H1 (cell line): ENCODE measurements around the gene UBE2M. TPM values are rescaled to one million over a fixed set of nuclear protein-coding genes. Genes with fewer than 3 reads are reported as not detected.

Source experiments
- CTCF ChIA-PET: fragments of 300-600 bp; sonication (Branson Sonifier 250); formaldehyde crosslinking; loops from one replicate; lab custom pipeline; 2021; ENCODE audit not compliant: partially characterized antibody; lab: Charles Lee
- POLR2A ChIA-PET: fragments of 300-600 bp; sonication (Branson Sonifier 250); formaldehyde crosslinking; loops from one replicate; lab custom pipeline; 2021; ENCODE audit warnings: inconsistent platforms; ENCODE audit not compliant: partially characterized antibody; lab: Charles Lee
- DNase-seq, 2 experiments: peaks; one replicate each; pipeline versions ENCODE4 v3.0.0 to v3.0.0-alpha.2; 2010 to 2022; ENCODE audit warnings: low spot score in 2 of 2, low read depth in 1 of 2, mixed read lengths in 1 of 2
- FAIRE-seq: peaks from 2 replicates; lab custom pipeline; 2011; peaks lifted over from hg19 to GRCh38; lab: Jason Lieb, UNC
- H2AFZ ChIP-seq: 2 replicates; pipeline ENCODE4 v1.8.1; 2012; ENCODE audit warnings: low read length, inconsistent platforms
- H2AK5ac ChIP-seq: 2 replicates; pipeline ENCODE4 v1.6.1; 2013; ENCODE audit warnings: low read depth, low read length
- H2BK120ac ChIP-seq: replicated peaks from 2 replicates; pipeline ENCODE3; 2013; ENCODE audit warnings: low read depth, low read length, inconsistent platforms
- H2BK12ac ChIP-seq: 2 replicates; pipeline ENCODE4 v1.6.1; 2013; ENCODE audit warnings: low read depth, low read length
- H2BK15ac ChIP-seq: 2 replicates; pipeline ENCODE4 v1.6.1; 2013; ENCODE audit warnings: low read length
- H2BK20ac ChIP-seq: 2 replicates; pipeline ENCODE4 v1.6.1; 2013; ENCODE audit warnings: low read length
- H2BK5ac ChIP-seq: 2 replicates; pipeline ENCODE4 v1.6.1; 2013; ENCODE audit warnings: low read depth, low read length
- H3K14ac ChIP-seq: 2 replicates; pipeline ENCODE4 v1.6.1; 2013; ENCODE audit warnings: inconsistent platforms; ENCODE audit not compliant: insufficient read length
- H3K18ac ChIP-seq: 2 replicates; pipeline ENCODE4 v1.6.1; 2013; ENCODE audit warnings: low read length; ENCODE audit errors: extremely low read depth
- H3K23ac ChIP-seq: 2 replicates; pipeline ENCODE4 v1.6.1; 2013; ENCODE audit warnings: inconsistent platforms; ENCODE audit not compliant: insufficient read length
- H3K23me2 ChIP-seq: 2 replicates; pipeline ENCODE4 v1.6.1; 2013; ENCODE audit warnings: low read depth, low read length
- H3K27ac ChIP-seq: 2 replicates; pipeline ENCODE4 v1.6.1; 2011; ENCODE audit warnings: low read depth, low read length, inconsistent platforms
- H3K27me3 ChIP-seq, 4 experiments: replicated peaks in 1 of 4; 1 replicate in 1 of 4; 2 replicates in 3 of 4; pipeline versions ENCODE4 v1.6.1 to v1.8.1; 2011 to 2013; ENCODE audit warnings: low read length in 3 of 4, mild to moderate bottlenecking in 3 of 4, inconsistent platforms in 2 of 4, mixed read lengths in 2 of 4, moderate library complexity in 1 of 4; ENCODE audit not compliant: control insufficient read depth in 3 of 4, insufficient read depth in 3 of 4; ENCODE audit errors: extremely low read depth in 1 of 4
- H3K36me3 ChIP-seq, 4 experiments: 2 replicates each; pipeline versions ENCODE4 v1.6.1 to v1.8.1; 2011 to 2013; ENCODE audit warnings: mild to moderate bottlenecking in 4 of 4, low read length in 3 of 4, moderate library complexity in 2 of 4, control low read depth in 1 of 4, inconsistent platforms in 1 of 4; ENCODE audit not compliant: insufficient read depth in 4 of 4, control insufficient read depth in 2 of 4
- H3K4ac ChIP-seq: replicated peaks from 2 replicates; pipeline ENCODE3; 2013; ENCODE audit warnings: low read length, low read depth, mixed read lengths, inconsistent platforms; ENCODE audit not compliant: insufficient read length
- H3K4me1 ChIP-seq, 4 experiments: replicated peaks in 1 of 4; 1 replicate in 1 of 4; 2 replicates in 3 of 4; pipeline versions ENCODE4 v1.6.1 to v1.8.1; 2011 to 2013; ENCODE audit warnings: low read length in 3 of 4, inconsistent platforms in 2 of 4, mixed read lengths in 1 of 4; ENCODE audit not compliant: insufficient read depth in 4 of 4, control insufficient read depth in 3 of 4
- H3K4me2 ChIP-seq, 2 experiments: 2 replicates each; pipeline versions ENCODE4 v1.6.1 to v1.8.1; 2011 to 2013; ENCODE audit warnings: low read depth in 2 of 2, low read length in 2 of 2, control low read depth in 1 of 2, inconsistent platforms in 1 of 2, mild to moderate bottlenecking in 1 of 2; ENCODE audit not compliant: insufficient read depth in 1 of 2
- H3K4me3 ChIP-seq, 4 experiments: fragments of 200-600, 300-600 bp in 1 of 4; sonication (generic), shearing (Covaris generic), sonication (Bioruptor Twin) in 1 of 4; 2 replicates each; pipeline versions ENCODE4 v1.5.1 to v1.8.1; 2011 to 2016; ENCODE audit warnings: low read length in 4 of 4, low read depth in 3 of 4, control low read depth in 2 of 4, inconsistent platforms in 2 of 4, mild to moderate bottlenecking in 2 of 4, mixed read lengths in 1 of 4, moderate library complexity in 1 of 4; ENCODE audit not compliant: insufficient read depth in 2 of 4; ENCODE audit errors: extremely low read depth in 1 of 4
- H3K56ac ChIP-seq: replicated peaks from 2 replicates; pipeline ENCODE3; 2013; ENCODE audit warnings: low read depth, mild to moderate bottlenecking, mixed read lengths, low read length, inconsistent platforms; ENCODE audit not compliant: insufficient read length
- H3K79me1 ChIP-seq: 2 replicates; pipeline ENCODE4 v1.6.1; 2013; ENCODE audit warnings: low read depth, low read length, control low read depth
- H3K79me2 ChIP-seq, 2 experiments: 2 replicates each; pipeline versions ENCODE4 v1.6.1 to v1.8.1; 2012 to 2013; ENCODE audit warnings: low read length in 2 of 2, mild to moderate bottlenecking in 2 of 2, inconsistent platforms in 1 of 2; ENCODE audit not compliant: insufficient read depth in 2 of 2, control insufficient read depth in 1 of 2
- H3K9ac ChIP-seq, 4 experiments: replicated peaks in 1 of 4; 1 replicate in 1 of 4; 2 replicates in 3 of 4; pipeline versions ENCODE4 v1.6.1 to v1.8.1; 2011 to 2013; ENCODE audit warnings: low read depth in 3 of 4, low read length in 3 of 4, control low read depth in 2 of 4, mild to moderate bottlenecking in 2 of 4, moderate library complexity in 2 of 4, inconsistent platforms in 1 of 4; ENCODE audit errors: extremely low read depth in 1 of 4
- H3K9me3 ChIP-seq, 2 experiments: 2 replicates each; pipeline versions ENCODE4 v1.6.1 to v1.8.1; 2012 to 2013; ENCODE audit warnings: mild to moderate bottlenecking in 2 of 2, moderate library complexity in 2 of 2, control low read depth in 1 of 2, inconsistent platforms in 1 of 2, low read depth in 1 of 2, low read length in 1 of 2, mixed read lengths in 1 of 2; ENCODE audit not compliant: insufficient read depth in 2 of 2
- H4K20me1 ChIP-seq, 2 experiments: replicated peaks in 1 of 2; 2 replicates each; pipeline versions ENCODE3 to v1.8.1; 2011 to 2013; ENCODE audit warnings: inconsistent platforms in 2 of 2, low read length in 2 of 2, mild to moderate bottlenecking in 1 of 2; ENCODE audit not compliant: insufficient read depth in 2 of 2, control insufficient read depth in 1 of 2
- H4K5ac ChIP-seq: 2 replicates; pipeline ENCODE4 v1.6.1; 2013; ENCODE audit warnings: low read length, low read depth, mixed read lengths, inconsistent platforms; ENCODE audit not compliant: insufficient read length
- H4K8ac ChIP-seq: 2 replicates; pipeline ENCODE4 v1.8.0; 2013; ENCODE audit warnings: mild to moderate bottlenecking, moderate library complexity, low read length, inconsistent platforms; ENCODE audit not compliant: insufficient read depth; ENCODE audit errors: extremely low read depth
- H4K91ac ChIP-seq: replicated peaks from 2 replicates; pipeline ENCODE3; 2013; ENCODE audit warnings: low read length, mixed read lengths, inconsistent platforms; ENCODE audit not compliant: insufficient read length
- ASH2L ChIP-seq: fragments of 200-600, 300-600 bp; sonication (generic); IDR thresholded peaks from one replicate; pipeline ENCODE4 v1.7.1; 2017; ENCODE audit warnings: low read length
- GABPA ChIP-seq: IDR thresholded peaks from 2 replicates; pipeline ENCODE4 v1.6.1; 2011; ENCODE audit warnings: mild to moderate bottlenecking, low read length, moderate library complexity, borderline replicate concordance; ENCODE audit not compliant: insufficient read depth
- KDM5A ChIP-seq: fragments of 200-600 bp; IDR thresholded peaks from 2 replicates; pipeline ENCODE4 v1.7.1; 2012; ENCODE audit warnings: mild to moderate bottlenecking, low read length, inconsistent platforms, mixed read lengths
- MAX ChIP-seq: IDR thresholded peaks from 2 replicates; pipeline ENCODE4 v1.6.1; 2012; ENCODE audit warnings: inconsistent platforms
- POLR2A ChIP-seq, 2 experiments: IDR thresholded peaks; 1 replicate in 1 of 2; 2 replicates in 1 of 2; pipeline ENCODE4 v1.6.1; 2011; ENCODE audit warnings: low read depth in 2 of 2, low read length in 2 of 2, mild to moderate bottlenecking in 2 of 2; ENCODE audit errors: control extremely low read depth in 1 of 2
- POLR2AphosphoS5 ChIP-seq: IDR thresholded peaks from 2 replicates; pipeline ENCODE4 v1.6.1; 2011; ENCODE audit warnings: low read depth, low read length
- RBBP5 ChIP-seq: IDR thresholded peaks from 2 replicates; pipeline ENCODE4 v1.7.1; 2012; ENCODE audit warnings: low read depth, mild to moderate bottlenecking, inconsistent platforms, low read length, moderate library complexity, borderline replicate concordance
- RXRA ChIP-seq: IDR thresholded peaks from 2 replicates; pipeline ENCODE4 v1.6.1; 2011; ENCODE audit warnings: low read depth, mild to moderate bottlenecking, low read length, moderate library complexity; ENCODE audit not compliant: insufficient read depth
- SIX5 ChIP-seq: IDR thresholded peaks from 2 replicates; pipeline ENCODE4 v1.6.1; 2011; ENCODE audit warnings: mild to moderate bottlenecking, low read depth, low read length
- SP1 ChIP-seq: IDR thresholded peaks from 2 replicates; pipeline ENCODE4 v1.6.1; 2011; ENCODE audit warnings: low read depth, low read length
- WGBS, 2 experiments: shearing (Covaris generic) in 1 of 2; methylation state at CpG; one replicate each; pipeline versions ENCODE4 v1.1.6 to v1.1.7; 2013 to 2015; ENCODE audit warnings: low lambda C conversion rate in 2 of 2, mixed read lengths in 2 of 2, inconsistent platforms in 1 of 2, low coverage in 1 of 2, missing lambda C conversion rate in 1 of 2; ENCODE audit not compliant: insufficient replicate concordance in 2 of 2, insufficient coverage in 1 of 2, insufficient read length in 1 of 2; ENCODE audit errors: extremely low coverage in 1 of 2, missing lambda C conversion rate in 1 of 2; 5-methylcytosine and 5-hydroxymethylcytosine counted together
- polyA plus RNA-seq, 7 experiments: library from polyadenylated mRNA; depleted of rRNA in 3 of 7; stranded (reverse) in 5 of 7; unstranded in 2 of 7; fragments of >200 nt in 5 of 7; fragments of 200-250 nt in 2 of 7; gene quantifications; 1 replicate in 5 of 7; 2 replicates in 1 of 7; 4 replicates in 1 of 7; pipeline versions ENCODE4 v1.2.1 to v1.2.3, GENCODE V29; 2011 to 2013; ENCODE audit warnings: missing spikeins in 2 of 7, mixed read lengths in 2 of 7
- total RNA-seq: library from RNA; stranded (reverse); fragmentation: NEBNext Ultra II Directional; extraction: Animal tissue kit (Norgen Biotek cat#: 25700); gene quantifications from 2 replicates; pipeline ENCODE4 v1.2.1, GENCODE V29; 2021

The UBE2M gene
- total and polyA plus RNA-seq, 2 of the 8 experiments (the other 6 are each of a cell fraction or from before 2014, with no cell fraction given): 93.8 to 114 TPM

- Histone ChIP-seq H2AK5ac (no peak within 1 kb of the TSS), H4K5ac (peak within 1 kb of the TSS; percentile 94), H4K20me1 (peaks cover 0 to 2% of the 10 kb centered on the region in 2 experiments), H2BK120ac (no peak within 1 kb of the TSS), H2BK20ac (no peak within 1 kb of the TSS), H3K23me2 (peaks cover 17% of the 10 kb centered on the region), H3K23ac (no peak within 1 kb of the TSS), H3K18ac (peak within 1 kb of the TSS; percentile 99), H3K27me3 (no peaks in the 10 kb centered on the region), H3K4me2 (peak within 1 kb of the TSS; percentile 63 to 72), H4K8ac (peak within 1 kb of the TSS; percentile 96), H3K56ac (peak within 1 kb of the TSS; percentile 82), H3K4ac (peak within 1 kb of the TSS; percentile 72), H3K14ac (no peak within 1 kb of the TSS), H3K79me2 (no peaks in the 10 kb centered on the region), H2BK15ac (peak within 1 kb of the TSS; percentile 75; the same call in 1 of the 2 replicates), H3K4me3 (peak within 1 kb of the TSS; percentile 70 to 87 (median 78)), H2BK12ac (peak within 1 kb of the TSS; percentile 98), H2BK5ac (peak within 1 kb of the TSS; percentile 100), H3K36me3 (peaks cover 2 to 6% (median 5%) of the 10 kb centered on the region in 4 experiments; a peak in 3 of 8 replicates), H3K79me1 (no peaks in the 10 kb centered on the region), H3K9ac (peak within 1 kb of the TSS in 3 of 4 experiments; percentile 88 to 97 (median 95); a peak in 6 of 7 replicates), H3K9me3 (no peaks in the 10 kb centered on the region), H2AFZ (0 out of 2 replicates have a peak within 1 kb of the TSS, but pooled peaks have one; percentile 18), H3K27ac (peak within 1 kb of the TSS; percentile 98), H4K91ac (peak within 1 kb of the TSS; percentile 96), H3K4me1 (peaks cover 0 to 11% (median 1%) of the 10 kb centered on the region in 4 experiments; a peak in 3 of 7 replicates)
- FAIRE-seq (peak; percentile 91), DNase-seq (peak; percentile 99 to 100)
- CTCF ChIA-PET: interaction anchor here (1.0 to 2.4 kb wide), 4 partner anchors 8 to 54 kb away, joined by 3 to 14 read pairs (median 4); partner anchors contain the start of gene UBE2M
- POLR2A ChIA-PET: interaction anchor here (0.6 to 17.2 kb wide), 6 partner anchors 12 to 490 kb away, joined by 3 to 434 read pairs (median 4); partner anchors contain the start of genes CHMP2A, TRIM28, UBE2M and ZBTB45
- WGBS, 2 experiments: 1% methylated on average over 49 of the region's 75 CpGs; no CpG with 5 or more reads in 1 of the 2 experiments
- TF ChIP-seq RBBP5: peak; percentile 87
- TF ChIP-seq RXRA: no peak
- peak; percentile 2 to 77 for TF ChIP-seq POLR2A (IDR thresholded peaks at IDR 0.05; ENCODE audit: control extremely low read depth in 1 of 2, low read depth in 2 of 2, low read length in 2 of 2)
- TF ChIP-seq MAX: peak; percentile 34
- TF ChIP-seq SP1: peak; percentile 84
- no peak for TF ChIP-seq KDM5A
- TF ChIP-seq POLR2AphosphoS5: peak; percentile 79
- peak; percentile 16; the same call in 1 of the 2 replicates for TF ChIP-seq SIX5
- TF ChIP-seq GABPA: peak; percentile 71; the same call in 1 of the 2 replicates
- TF ChIP-seq ASH2L: peak; percentile 69
Measured at GRCh38 chr19:58572818-58573657, 14.6 kb upstream of the UBE2M start, which contains the start of gene MZF1. Gene MZF1 (minus strand): TSS chr19:58573335. CDS start chr19:58571389, 1,946 bp downstream.
